K562 (cell line): ENCODE data around the gene ZNF724. TPM values are rescaled to one million over a fixed set of nuclear protein-coding genes. Genes with fewer than 3 reads are reported as not detected.

ENCODE experiments used
- ATAC-seq: fragments of 200-7000 bp; cut with Tn5 transposase; 3 replicates; pipeline ENCODE4 v1.9.1; 2020; ENCODE audit warnings: moderate library complexity
- BruUV-seq: library from RNA; stranded (reverse); fragments of 400-500 nt; replicated peaks from 2 replicates; lab custom pipeline; 2021; lab: Mats Ljungman, UMichigan
- CTCF ChIA-PET: fragments of 300-600 bp; formaldehyde crosslinking; extraction: SDS; loops from one replicate; lab custom pipeline; 2021; ENCODE audit warnings: low intra/inter-chr PET ratio; lab: Yijun Ruan, JAX
- POLR2A ChIA-PET: fragments of 300-600, 350-650 bp; sonication (Branson Sonifier 250); formaldehyde crosslinking; extraction: SDS; loops from one replicate; lab custom pipeline; 2021; ENCODE audit warnings: antibody characterized with exemption, inconsistent platforms; lab: Yijun Ruan, JAX
- DNase-seq, 4 experiments: peaks; one replicate each; pipeline versions ENCODE4 v3.0.0 to v3.0.0-alpha.2; 2011 to 2018; ENCODE audit warnings: low spot score in 3 of 4, mixed read lengths in 3 of 4; ENCODE audit errors: extremely low read depth in 1 of 4
- FAIRE-seq: peaks from 2 replicates; lab custom pipeline; 2011; peaks lifted over from hg19 to GRCh38; lab: Jason Lieb, UNC
- H2AFZ ChIP-seq: 2 replicates; pipeline ENCODE4 v1.6.0; 2011; ENCODE audit warnings: low read depth, low read length, control low read depth, inconsistent platforms
- H3K27ac ChIP-seq: fragments of 200-600 bp; 3 replicates; pipeline ENCODE4 v1.8.0; 2011; ENCODE audit warnings: low read depth, mild to moderate bottlenecking, control low read depth, inconsistent platforms, low read length, moderate library complexity, mixed read lengths; ENCODE audit errors: extremely low read depth
- H3K27me3 ChIP-seq, 2 experiments: fragments of 300-600 bp in 1 of 2; 2 replicates in 1 of 2; 3 replicates in 1 of 2; pipeline versions ENCODE4 v1.6.0 to v1.8.0; 2011; ENCODE audit warnings: inconsistent platforms in 2 of 2, low read length in 2 of 2, mild to moderate bottlenecking in 1 of 2, mixed read lengths in 1 of 2, moderate library complexity in 1 of 2; ENCODE audit not compliant: control insufficient read depth in 2 of 2, insufficient read depth in 2 of 2
- H3K36me3 ChIP-seq: fragments of 300-600 bp; 3 replicates; pipeline ENCODE4 v1.8.0; 2011; ENCODE audit warnings: mild to moderate bottlenecking, low read length, inconsistent platforms; ENCODE audit not compliant: control insufficient read depth, insufficient read depth
- H3K4me1 ChIP-seq, 2 experiments: fragments of 200-600 bp in 1 of 2; replicated peaks in 1 of 2; 2 replicates in 1 of 2; 3 replicates in 1 of 2; pipeline versions ENCODE4 v1.5.1 to v1.8.0; 2011; ENCODE audit warnings: inconsistent platforms in 2 of 2, low read length in 2 of 2, mild to moderate bottlenecking in 1 of 2, mixed read lengths in 1 of 2, moderate library complexity in 1 of 2; ENCODE audit not compliant: control insufficient read depth in 2 of 2, insufficient read depth in 2 of 2
- H3K4me2 ChIP-seq: 2 replicates; pipeline ENCODE4 v1.6.1; 2011; ENCODE audit warnings: low read length, control low read depth, inconsistent platforms, mixed read lengths; ENCODE audit not compliant: insufficient read depth
- H3K4me3 ChIP-seq: fragments of 200-600 bp; sonication (generic), shearing (Covaris generic); 2 replicates; pipeline ENCODE4 v1.5.1; 2016; ENCODE audit warnings: control low read depth, inconsistent platforms
- H3K79me2 ChIP-seq: fragments of 200-600 bp; 3 replicates; pipeline ENCODE4 v1.8.0; 2011; ENCODE audit warnings: low read length, inconsistent platforms; ENCODE audit not compliant: control insufficient read depth, insufficient read depth
- H3K9ac ChIP-seq, 2 experiments: 2 replicates each; pipeline versions ENCODE4 v1.6.0 to v1.6.1; 2011; ENCODE audit warnings: low read depth in 2 of 2, low read length in 2 of 2, control low read depth in 1 of 2, inconsistent platforms in 1 of 2, mild to moderate bottlenecking in 1 of 2, mixed read lengths in 1 of 2; ENCODE audit not compliant: insufficient read depth in 1 of 2
- H3K9me1 ChIP-seq: one replicate; pipeline ENCODE4 v1.6.0; 2011; ENCODE audit warnings: inconsistent platforms, mild to moderate bottlenecking, low read length, moderate library complexity; ENCODE audit not compliant: control insufficient read depth, insufficient read depth
- H3K9me3 ChIP-seq: replicated peaks from 2 replicates; pipeline ENCODE4 v1.5.1; 2011; ENCODE audit warnings: low read depth, low read length, inconsistent platforms; ENCODE audit not compliant: control insufficient read depth, insufficient read depth
- H4K20me1 ChIP-seq: replicated peaks from 2 replicates; pipeline ENCODE4 v1.6.1; 2011; ENCODE audit warnings: low read length, inconsistent platforms, mixed read lengths; ENCODE audit not compliant: control insufficient read depth, insufficient read depth
- E2F5 ChIP-seq: sonication (generic); formaldehyde crosslinking; IDR thresholded peaks from 2 replicates; pipeline ENCODE4 v1.8.0; 2022; ENCODE audit warnings: mild to moderate bottlenecking, missing genetic modification reagents
- RBM34 ChIP-seq: fragments of 200-400 bp; formaldehyde crosslinking; IDR thresholded peaks from 2 replicates; pipeline ENCODE4 v1.6.1; 2018; ENCODE audit warnings: low read length, borderline replicate concordance; ENCODE audit not compliant: insufficient read depth
- ZBTB5 ChIP-seq: fragments of 450-650 bp; IDR thresholded peaks from 2 replicates; pipeline ENCODE4 v1.6.1; 2017; ENCODE audit warnings: antibody characterized with exemption
- ZNF274 ChIP-seq: IDR thresholded peaks from 2 replicates; pipeline ENCODE4 v1.6.1; 2011; ENCODE audit warnings: low read depth, mild to moderate bottlenecking, low read length, moderate library complexity, borderline replicate concordance
- WGBS: fragments of 100-300 bp; shearing (Covaris generic); methylation state at CpG from one replicate; pipeline ENCODE4 v1.1.6; 2016; ENCODE audit warnings: low coverage, mixed read lengths; ENCODE audit not compliant: insufficient coverage; ENCODE audit errors: missing lambda C conversion rate; 5-methylcytosine and 5-hydroxymethylcytosine counted together
- in situ Hi-C: fragments of 300-500 bp; cut with MboI; formaldehyde crosslinking; loops from 4 replicates; pipeline ENCODE4 v1.15.0; 2018; ENCODE audit warnings: inconsistent platforms, mixed read lengths
- intact Hi-C: fragments of 100-400 bp; cut with micrococcal nuclease; formaldehyde crosslinking; loops from 2 replicates; pipeline ENCODE4 v1.14.2; 2022
- polyA plus RNA-seq, 8 experiments: library from polyadenylated mRNA; depleted of rRNA in 4 of 8; stranded (reverse) in 5 of 8; unstranded in 3 of 8; fragments of >200 nt; fragmentation: Nextera tagmentation in 2 of 8; fragmentation: Illumina TruSeq in 1 of 8; extraction: Ambion mirVana in 2 of 8; extraction: Trizol in 1 of 8; gene quantifications; 2 replicates each; pipeline versions ENCODE4 v1.2.1 to v1.2.3, GENCODE V29; 2011 to 2014; ENCODE audit warnings: inconsistent platforms in 1 of 8, missing spikeins in 1 of 8
- total RNA-seq, 7 experiments: library from RNA; depleted of rRNA in 6 of 7; stranded (reverse); fragments of >200 nt in 6 of 7; fragmentation: Illumina TruSeq in 2 of 7; extraction: Trizol in 2 of 7; gene quantifications; 2 replicates each; pipeline versions ENCODE4 v1.2.1 to v1.2.3, GENCODE V29; 2011 to 2021; ENCODE audit warnings: low replicate concordance in 1 of 7

The ZNF724 gene
- total and polyA plus RNA-seq, 9 of the 15 experiments (the other 6 are each of a cell fraction or from before 2014, with no cell fraction given) = 0.18 to 4.2 (median 1.8) TPM

- intact Hi-C loops = no loop called here
- in situ Hi-C loops = no loop called here
These were observed 27.1 kb downstream of the ZNF724 start for GRCh38 chr19:23222998-23223652.

More at GRCh38 chr19:23222998-23223652, 27.1 kb downstream of the ZNF724 start:
- H3K9me1 ChIP-seq = no peaks in the 10 kb centered on the region
- no peaks in the 10 kb centered on the region for H3K79me2 ChIP-seq
- H3K36me3 ChIP-seq = peaks cover 2% of the 10 kb centered on the region; the same call in 1 of the 3 replicates
- DNase-seq (no peak), ATAC-seq (no peak), FAIRE-seq (no peak)
- no peak overlapping the region for H2AFZ ChIP-seq
- H3K4me3 ChIP-seq = no peak overlapping the region
- CTCF ChIA-PET = no interaction called here
- TF ChIP-seq E2F5 (CRISPR knock-in tag) = no peak
- peak; percentile 93 for TF ChIP-seq ZNF274
- TF ChIP-seq ZBTB5 = no peak
- TF ChIP-seq RBM34 = no peak
- TF ChIP-seq, all 486 proteins: peak for 1
- POLR2A ChIA-PET = no interaction called here
- no TSS peak for BruUV-seq
- Histone ChIP-seq H3K9me3 (peaks cover 2% of the 10 kb centered on the region; the same call in 1 of the 2 replicates), H3K4me1 (no peaks in the 10 kb centered on the region), H4K20me1 (no peaks in the 10 kb centered on the region), H3K27me3 (no peaks in the 10 kb centered on the region), H3K27ac (no peak overlapping the region), H3K9ac (no peak overlapping the region), H3K4me2 (no peak overlapping the region)
- 6% methylated on average over 3 of the region's 3 CpGs for WGBS
